ENCODE results near the gene BNIPL.

DNA sequence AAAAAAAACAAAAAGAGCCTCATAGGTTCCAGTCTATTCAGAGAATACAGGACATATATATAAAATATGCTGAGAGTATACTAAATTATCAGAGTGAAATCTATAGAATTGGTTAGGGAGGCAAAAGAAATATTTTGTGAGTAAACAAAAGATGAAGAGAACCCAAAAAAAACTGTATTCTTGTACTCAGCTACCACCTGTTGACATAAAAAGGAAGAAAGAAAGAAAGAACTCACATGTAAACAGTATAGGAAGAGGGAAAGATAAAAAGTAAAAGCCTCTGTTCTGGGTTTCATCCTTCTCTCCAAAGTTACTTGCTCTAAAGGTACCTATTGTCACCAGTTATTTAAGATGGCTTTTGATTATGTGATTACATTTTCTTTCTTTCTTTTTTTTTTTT is 9.9 kb upstream of the BNIPL start:
- TF ChIP-seq, protein P1, sequence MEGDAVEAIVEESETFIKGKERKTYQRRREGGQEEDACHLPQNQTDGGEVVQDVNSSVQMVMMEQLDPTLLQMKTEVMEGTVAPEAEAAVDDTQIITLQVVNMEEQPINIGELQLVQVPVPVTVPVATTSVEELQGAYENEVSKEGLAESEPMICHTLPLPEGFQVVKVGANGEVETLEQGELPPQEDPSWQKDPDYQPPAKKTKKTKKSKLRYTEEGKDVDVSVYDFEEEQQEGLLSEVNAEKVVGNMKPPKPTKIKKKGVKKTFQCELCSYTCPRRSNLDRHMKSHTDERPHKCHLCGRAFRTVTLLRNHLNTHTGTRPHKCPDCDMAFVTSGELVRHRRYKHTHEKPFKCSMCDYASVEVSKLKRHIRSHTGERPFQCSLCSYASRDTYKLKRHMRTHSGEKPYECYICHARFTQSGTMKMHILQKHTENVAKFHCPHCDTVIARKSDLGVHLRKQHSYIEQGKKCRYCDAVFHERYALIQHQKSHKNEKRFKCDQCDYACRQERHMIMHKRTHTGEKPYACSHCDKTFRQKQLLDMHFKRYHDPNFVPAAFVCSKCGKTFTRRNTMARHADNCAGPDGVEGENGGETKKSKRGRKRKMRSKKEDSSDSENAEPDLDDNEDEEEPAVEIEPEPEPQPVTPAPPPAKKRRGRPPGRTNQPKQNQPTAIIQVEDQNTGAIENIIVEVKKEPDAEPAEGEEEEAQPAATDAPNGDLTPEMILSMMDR (IDR thresholded peaks at IDR 0.05): no peak
- TF ChIP-seq POLR2A (IDR thresholded peaks at IDR 0.05): no peak
